Activated effector memory CD4-positive, alpha-beta T cell treated with anti-CD3 and anti-CD28 coated beads, Interleukin-2, amount 50 U/mL, for 16 hours (primary cell): Measurements from ENCODE around the gene PHYHIPL.
"Not testable (repeated sequence)": the region's sequence is repeated elsewhere in the genome, so short reads cannot be mapped to it uniquely, and the experiment has no call there.

ENCODE experiments used
- DNase-seq: peaks from one replicate; pipeline ENCODE4 v3.0.0-alpha.2; 2020

The PHYHIPL gene

DNA sequence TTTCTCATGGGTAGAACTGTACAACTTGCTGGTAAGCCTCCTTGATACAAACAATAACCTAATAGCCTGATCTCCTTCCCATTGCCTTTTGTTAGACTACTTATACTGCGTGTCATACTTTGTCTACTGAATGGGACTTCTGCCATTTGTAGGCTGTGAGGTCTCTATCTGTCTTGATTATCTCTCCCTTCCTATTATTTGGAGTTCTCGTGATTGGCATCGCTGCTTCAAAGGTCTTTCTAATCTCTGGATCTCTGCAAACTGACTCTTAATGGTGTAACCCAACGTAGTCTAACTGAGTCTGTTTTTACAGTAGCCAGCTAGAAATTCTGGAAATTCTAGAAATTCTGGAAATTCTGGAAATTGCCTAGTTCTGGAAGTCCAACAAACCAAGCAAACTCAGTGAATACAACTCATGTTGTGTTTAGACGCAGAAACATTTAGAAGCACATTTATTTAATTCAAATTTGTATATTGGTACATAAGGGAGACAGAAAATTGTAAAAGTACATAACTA lies 29.8 kb downstream of the PHYHIPL start:
- DNase-seq: no peak

- no peak for DNase-seq
Observed at GRCh38 chr10:59212301-59212798, 35.9 kb downstream of the PHYHIPL start.

DNA sequence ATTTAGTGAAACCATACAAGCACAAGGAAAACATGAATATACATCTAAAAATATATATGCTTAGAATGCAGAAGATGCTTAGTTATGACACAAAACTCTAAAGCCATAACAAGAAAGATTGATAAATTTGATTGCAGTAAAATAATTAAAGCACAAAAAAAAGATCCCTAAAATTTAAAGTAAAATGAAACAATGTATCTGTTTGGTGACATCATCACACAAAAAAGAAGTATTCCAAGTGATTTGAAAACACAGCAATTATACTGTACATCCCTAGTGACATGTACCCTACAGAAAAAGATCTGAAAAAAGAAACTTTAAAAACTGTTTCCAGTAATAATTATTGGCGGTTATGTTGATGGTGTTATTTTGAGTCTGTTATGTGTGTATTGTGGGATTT lies 37.7 kb downstream of the PHYHIPL start:
- DNase-seq: no peak

- no peak for DNase-seq
Observed at GRCh38 chr10:59216178-59216869, 39.9 kb downstream of the PHYHIPL start.

- DNase-seq: no peak
Observed at GRCh38 chr10:59222788-59223187, 46.3 kb downstream of the PHYHIPL start.

- not testable (repeated sequence) for DNase-seq
Observed at GRCh38 chr10:59223597-59223996, 47.2 kb downstream of the PHYHIPL start.

- no peak for DNase-seq
Observed at GRCh38 chr10:59225211-59225610, 48.8 kb downstream of the PHYHIPL start.

DNA sequence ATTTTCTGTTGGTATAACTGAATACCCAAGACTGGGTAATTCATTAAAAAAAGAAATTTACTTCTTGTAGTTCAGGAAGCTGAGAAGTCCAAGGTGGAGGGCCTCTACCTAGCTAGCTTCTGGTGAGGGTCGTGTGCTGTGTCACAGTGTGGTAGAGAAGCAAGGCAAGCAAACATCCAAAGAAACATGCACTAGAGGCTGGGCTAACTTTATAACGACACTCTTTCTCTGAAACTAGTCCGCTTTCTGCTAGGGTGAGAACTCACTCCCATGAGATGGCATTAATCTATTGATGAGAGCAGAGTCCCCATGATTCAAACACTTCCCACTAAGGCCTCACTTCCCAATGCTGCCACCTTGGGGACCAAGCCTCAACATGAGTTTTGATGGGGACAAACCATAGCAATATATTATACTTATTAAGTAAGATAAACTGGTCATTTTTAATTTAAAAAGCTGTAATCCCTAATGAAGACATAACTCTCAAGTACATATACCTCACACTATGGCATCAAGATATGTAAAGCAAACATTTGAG lies 50.8 kb downstream of the PHYHIPL start:
- DNase-seq: no peak

GRCh38 chr10:59229441-59229840 lies 53.0 kb downstream of the PHYHIPL start:
- no peak for DNase-seq

- no peak for DNase-seq
Observed at GRCh38 chr10:59234194-59234593, 57.8 kb downstream of the PHYHIPL start.

GRCh38 chr10:59234816-59235429 lies 58.5 kb downstream of the PHYHIPL start:
- no peak for DNase-seq

DNA sequence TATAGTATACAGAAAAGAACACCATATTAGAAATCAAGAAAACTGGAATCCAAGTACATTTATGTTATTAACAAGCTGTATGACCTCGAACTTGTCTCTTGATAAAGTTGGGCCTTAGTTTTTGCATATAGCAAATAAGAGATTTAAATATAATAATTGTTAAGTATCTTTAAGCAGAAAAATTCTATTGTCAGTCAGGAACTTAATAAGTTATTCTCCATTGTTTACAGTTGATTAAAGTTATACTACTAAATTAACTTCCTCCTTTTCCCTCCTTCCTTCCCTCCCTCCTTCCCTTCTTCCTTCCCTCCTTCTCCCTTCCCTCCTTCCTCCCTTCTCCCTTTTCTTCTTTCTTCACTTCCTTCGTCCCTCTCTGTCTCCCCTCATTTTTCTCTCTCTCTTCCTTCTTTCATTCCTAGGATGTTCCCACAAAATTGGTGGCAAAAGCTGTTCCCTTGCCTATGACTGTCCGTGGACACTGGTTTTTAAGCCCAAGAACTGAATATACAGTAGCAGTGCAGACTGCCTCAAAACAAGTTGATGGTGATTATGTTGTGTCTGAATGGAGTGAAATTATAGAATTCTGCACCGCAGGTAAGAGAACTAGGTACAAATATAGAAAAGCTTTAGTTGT lies 59.7 kb downstream of the PHYHIPL start:
- DNase-seq: no peak

DNA sequence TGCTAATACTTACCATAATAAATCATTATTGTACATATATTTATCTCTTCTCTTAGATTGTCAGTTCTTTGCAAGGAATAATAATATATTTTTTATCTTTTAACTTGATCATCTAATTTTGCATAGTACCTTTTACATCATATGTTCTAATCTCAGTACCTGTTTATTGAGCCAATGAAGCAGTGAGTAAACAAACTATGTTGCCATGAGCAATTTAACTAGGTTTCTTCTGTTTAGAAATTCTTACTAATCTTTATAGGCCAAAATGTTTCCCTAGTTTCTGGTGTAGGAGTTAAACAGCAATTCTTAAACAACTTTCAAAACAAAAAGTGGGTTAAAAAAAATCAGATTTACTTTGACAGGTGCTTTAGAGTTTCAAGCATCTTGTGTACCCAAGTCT lies 61.3 kb downstream of the PHYHIPL start:
- DNase-seq: no peak

DNA sequence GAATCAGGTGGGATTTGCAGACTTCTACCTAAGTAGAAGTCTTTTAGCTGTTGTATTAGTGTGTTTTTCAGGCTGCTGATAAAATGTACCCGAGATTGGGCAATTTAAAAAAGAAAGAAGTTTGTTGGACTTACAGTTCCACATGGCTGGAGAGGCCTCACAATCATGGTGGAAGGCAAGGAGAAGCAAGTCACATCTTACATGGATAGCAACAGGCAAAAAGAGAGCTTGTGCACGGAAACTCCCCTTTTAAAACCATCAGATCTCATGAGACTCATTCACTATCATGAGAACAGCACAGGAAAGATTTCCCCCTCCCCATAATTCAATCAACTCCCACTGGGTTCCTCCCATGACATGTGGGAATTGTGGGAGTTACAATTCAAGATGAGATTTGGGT lies 62.7 kb downstream of the PHYHIPL start:
- not testable (repeated sequence) for DNase-seq

GRCh38 chr10:59240582-59241183 lies 64.2 kb downstream of the PHYHIPL start:
- no peak for DNase-seq

DNA sequence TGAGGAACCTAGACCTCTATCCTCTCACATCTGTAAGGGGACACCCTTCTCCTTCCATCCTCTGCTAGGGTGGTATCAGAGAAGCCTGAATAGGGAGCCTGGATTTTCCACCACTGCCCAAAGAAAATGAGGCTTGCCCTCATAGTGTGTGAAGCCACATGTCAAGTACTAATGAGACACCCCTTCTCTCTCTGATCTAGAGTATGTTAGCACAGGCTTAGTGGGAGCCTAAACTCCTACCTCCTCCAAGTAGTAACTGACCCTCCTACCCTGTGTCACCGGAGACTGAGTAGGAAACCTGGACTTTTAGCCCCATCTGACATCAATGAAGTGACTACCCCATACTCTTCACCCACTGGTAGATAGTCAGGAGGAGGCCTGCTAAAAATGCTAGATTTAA lies 65.6 kb downstream of the PHYHIPL start:
- DNase-seq: no peak

DNA sequence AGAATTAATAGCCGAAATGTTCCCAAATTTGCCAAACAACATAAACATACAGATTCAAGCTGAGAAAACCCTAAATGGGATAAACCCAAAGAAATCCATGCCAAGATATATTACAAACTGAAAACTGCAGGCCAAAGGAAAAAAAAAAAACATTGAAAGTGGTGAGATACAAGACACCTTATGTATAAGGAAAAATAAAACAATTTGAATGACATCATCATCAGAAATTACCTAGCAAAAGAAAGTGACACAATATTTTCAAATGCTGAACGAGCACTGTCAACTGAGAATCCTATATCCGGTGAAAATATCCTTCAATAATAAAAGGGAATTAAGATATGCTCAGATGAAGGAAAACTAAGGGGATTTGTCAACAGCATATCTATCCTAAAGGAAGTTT lies 66.5 kb downstream of the PHYHIPL start:
- no peak for DNase-seq

DNA sequence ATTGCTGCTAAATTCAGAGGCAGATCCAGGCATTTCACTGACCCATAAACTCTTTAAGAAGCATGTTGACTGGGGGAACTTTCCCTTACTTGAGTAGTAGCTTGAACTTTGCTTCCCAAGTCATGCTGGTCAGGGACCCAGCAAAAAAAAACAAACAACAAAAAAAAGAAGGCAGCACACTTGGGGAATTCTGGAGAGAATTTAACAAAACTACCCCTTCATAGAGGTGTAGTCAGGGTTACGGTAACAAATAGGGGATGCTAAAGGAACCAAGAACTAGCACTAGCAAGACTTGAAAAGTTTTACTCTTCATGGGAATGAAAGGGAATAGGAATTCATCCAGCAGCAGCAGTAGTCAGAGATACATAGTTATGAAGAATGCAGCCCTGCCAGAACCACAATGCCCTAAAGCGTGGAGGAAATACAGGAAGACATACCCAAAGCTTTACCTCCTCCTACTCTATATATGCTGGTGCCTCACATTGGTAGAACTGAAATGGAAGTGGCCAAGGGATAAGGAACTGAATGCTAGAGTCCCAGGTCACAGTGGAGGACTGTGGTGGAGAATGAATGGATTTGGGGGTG lies 67.3 kb downstream of the PHYHIPL start:
- no peak for DNase-seq

DNA sequence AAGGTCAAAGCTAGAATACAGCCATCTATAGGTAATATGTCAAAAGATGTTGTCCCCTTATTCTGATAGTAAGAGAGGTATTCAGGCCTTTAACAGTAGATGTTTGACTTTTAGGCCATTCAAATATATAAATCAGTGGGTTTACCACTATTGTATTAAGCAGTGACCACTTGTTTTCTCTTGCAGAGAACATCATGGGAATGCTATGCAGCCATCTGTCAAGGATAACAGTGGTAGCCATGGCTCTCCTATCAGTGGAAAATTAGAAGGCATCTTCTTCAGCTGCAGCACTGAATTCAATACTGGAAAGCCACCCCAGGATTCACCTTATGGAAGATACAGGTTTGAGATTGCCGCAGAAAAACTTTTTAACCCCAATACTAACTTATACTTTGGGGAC lies 68.4 kb downstream of the PHYHIPL start:
- no peak for DNase-seq

GRCh38 chr10:59245686-59246085 lies 69.2 kb downstream of the PHYHIPL start:
- DNase-seq: no peak

GRCh38 chr10:59252491-59252890 lies 76.0 kb downstream of the PHYHIPL start:
- no peak for DNase-seq

GRCh38 chr10:59255463-59255862 lies 79.0 kb downstream of the PHYHIPL start:
- DNase-seq: no peak

DNA sequence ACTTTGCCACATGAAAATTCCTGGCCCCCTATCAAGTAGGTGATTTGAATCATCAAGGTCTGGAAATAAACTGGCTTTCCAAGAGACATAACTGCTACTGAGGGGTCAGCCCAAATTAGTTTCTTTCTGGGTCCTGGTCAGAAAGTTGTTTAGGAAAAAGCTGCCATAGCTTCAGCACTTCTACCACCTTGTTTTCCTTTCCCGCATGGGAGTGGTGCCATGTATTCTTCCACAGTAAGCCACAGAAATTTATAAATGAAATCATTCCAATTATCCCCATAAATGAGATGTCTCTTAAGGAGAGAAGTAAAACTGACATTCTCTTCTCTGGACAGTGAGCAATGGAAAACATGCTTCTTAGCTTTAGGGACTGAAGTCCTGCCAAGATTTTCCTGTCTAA lies 80.8 kb downstream of the PHYHIPL start:
- DNase-seq: no peak
